Measurements from ENCODE around the gene PTEN. TPM values are rescaled to one million over a fixed set of nuclear protein-coding genes. Genes with fewer than 3 reads are reported as not detected.

The PTEN gene
- total and polyA plus RNA-seq, 7 donors, result 27.0 to 180 (median 80.0) TPM

DNA sequence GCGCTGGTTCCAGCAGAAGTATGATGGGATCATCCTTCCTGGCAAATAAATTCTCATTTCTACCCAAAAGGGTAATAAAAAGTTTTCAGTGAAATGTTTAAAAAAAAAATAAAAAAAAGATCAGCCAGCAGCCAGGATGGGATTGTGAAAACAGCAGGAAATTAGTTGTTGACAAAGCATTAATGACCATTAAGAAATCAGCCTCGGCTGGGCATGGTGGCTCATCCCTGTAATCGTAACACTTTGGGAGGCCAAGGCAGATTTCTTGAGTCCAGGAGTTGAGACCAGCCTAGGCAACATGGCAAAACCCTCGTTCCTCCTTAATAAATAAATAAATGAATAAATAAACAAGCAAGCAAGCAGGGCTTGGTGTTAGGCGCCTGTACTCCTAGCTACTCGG, 82.6 kb downstream of the PTEN start:
- intact Hi-C loops (cut with DNase I), result no loop called here
- TF ChIP-seq, protein P1, sequence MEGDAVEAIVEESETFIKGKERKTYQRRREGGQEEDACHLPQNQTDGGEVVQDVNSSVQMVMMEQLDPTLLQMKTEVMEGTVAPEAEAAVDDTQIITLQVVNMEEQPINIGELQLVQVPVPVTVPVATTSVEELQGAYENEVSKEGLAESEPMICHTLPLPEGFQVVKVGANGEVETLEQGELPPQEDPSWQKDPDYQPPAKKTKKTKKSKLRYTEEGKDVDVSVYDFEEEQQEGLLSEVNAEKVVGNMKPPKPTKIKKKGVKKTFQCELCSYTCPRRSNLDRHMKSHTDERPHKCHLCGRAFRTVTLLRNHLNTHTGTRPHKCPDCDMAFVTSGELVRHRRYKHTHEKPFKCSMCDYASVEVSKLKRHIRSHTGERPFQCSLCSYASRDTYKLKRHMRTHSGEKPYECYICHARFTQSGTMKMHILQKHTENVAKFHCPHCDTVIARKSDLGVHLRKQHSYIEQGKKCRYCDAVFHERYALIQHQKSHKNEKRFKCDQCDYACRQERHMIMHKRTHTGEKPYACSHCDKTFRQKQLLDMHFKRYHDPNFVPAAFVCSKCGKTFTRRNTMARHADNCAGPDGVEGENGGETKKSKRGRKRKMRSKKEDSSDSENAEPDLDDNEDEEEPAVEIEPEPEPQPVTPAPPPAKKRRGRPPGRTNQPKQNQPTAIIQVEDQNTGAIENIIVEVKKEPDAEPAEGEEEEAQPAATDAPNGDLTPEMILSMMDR (IDR thresholded peaks at IDR 0.05), result no peak
- no peak for TF ChIP-seq EP300 (IDR thresholded peaks at IDR 0.05)
- TF ChIP-seq POLR2AphosphoS5 (IDR thresholded peaks at IDR 0.05), result no peak
- TF ChIP-seq POLR2A (IDR thresholded peaks at IDR 0.05), result no peak
- peaks cover 0 to 16% (median 0%) of the 10 kb centered on the region in 4 donors for H3K36me3 ChIP-seq
- no peak for DNase-seq
- H3K9me3 ChIP-seq, result no peaks in the 10 kb centered on the region
- no peak overlapping the region for H3K27ac ChIP-seq
- H3K27me3 ChIP-seq, result no peaks in the 10 kb centered on the region
- H3K4me3 ChIP-seq, result no peak overlapping the region
- no peaks in the 10 kb centered on the region for H3K4me1 ChIP-seq
- 89 to 92% methylated on average over 6 of the region's 6 CpGs for WGBS, 2 donors

DNA sequence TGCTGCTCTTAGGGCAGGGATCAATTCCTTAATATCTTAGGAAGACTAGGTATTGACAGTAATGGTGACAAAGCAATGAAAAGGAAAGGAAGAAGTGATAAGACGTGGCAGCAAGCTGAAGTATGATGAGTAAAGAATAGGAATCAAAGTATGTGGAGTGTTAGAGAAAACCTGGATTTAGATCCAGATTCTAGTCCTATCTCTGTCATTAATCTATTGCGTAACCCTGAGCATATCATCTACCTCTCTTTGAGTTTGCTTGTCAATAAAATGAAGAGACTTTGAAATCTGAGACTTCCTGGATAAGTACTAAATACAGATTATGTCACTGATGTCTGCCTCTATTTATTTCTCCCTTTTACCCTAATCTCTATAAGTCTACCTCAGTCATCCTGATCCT, 89.2 kb downstream of the PTEN start:
- Histone ChIP-seq H3K4me3 (no peak overlapping the region), H3K36me3 (peaks cover 0 to 51% (median 12%) of the 10 kb centered on the region in 4 donors), H3K9me3 (no peaks in the 10 kb centered on the region), H3K27ac (no peak overlapping the region), H3K4me1 (no peaks in the 10 kb centered on the region), H3K27me3 (no peaks in the 10 kb centered on the region)
- WGBS, 2 donors, result 50 to 64% methylated on average over 2 of the region's 2 CpGs
- DNase-seq, result no peak
- no peak for TF ChIP-seq POLR2AphosphoS5 (IDR thresholded peaks at IDR 0.05)
- no peak for TF ChIP-seq EP300 (IDR thresholded peaks at IDR 0.05)
- TF ChIP-seq, protein P1 (IDR thresholded peaks at IDR 0.05), result no peak
- no peak for TF ChIP-seq POLR2A (IDR thresholded peaks at IDR 0.05)
- intact Hi-C loops (cut with DNase I), result no loop called here

DNA sequence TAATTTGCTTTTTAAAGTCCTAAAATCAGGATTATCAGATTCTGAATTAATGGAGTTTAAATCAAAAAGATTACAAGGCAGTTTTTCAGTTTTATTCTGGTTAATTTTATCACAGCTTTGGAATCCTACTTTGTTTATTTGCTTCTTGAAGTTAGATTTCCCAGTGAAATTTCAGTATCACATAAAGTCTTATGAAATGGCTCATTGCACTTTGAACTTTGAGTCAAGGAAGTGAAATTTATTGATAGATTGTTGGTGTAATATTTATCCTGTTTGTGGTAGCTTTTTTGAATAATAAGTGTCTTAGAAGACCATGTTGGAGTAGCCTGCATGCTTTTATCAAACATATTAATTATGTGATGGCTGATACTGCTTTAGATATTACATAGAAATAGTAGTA, 92.6 kb downstream of the PTEN start:
- Histone ChIP-seq H3K36me3 (peaks cover 0 to 80% (median 16%) of the 10 kb centered on the region in 4 donors), H3K4me1 (peaks cover 0 to 2% (median 1%) of the 10 kb centered on the region in 4 donors)

DNA sequence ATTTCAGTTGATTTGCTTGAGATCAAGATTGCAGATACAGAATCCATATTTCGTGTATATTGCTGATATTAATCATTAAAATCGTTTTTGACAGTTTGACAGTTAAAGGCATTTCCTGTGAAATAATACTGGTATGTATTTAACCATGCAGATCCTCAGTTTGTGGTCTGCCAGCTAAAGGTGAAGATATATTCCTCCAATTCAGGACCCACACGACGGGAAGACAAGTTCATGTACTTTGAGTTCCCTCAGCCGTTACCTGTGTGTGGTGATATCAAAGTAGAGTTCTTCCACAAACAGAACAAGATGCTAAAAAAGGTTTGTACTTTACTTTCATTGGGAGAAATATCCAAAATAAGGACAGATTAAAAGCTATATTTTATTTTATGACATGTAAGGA, 94.3 kb downstream of the PTEN start:
- H3K27me3 ChIP-seq, result no peaks in the 10 kb centered on the region
- H3K9me3 ChIP-seq, result no peaks in the 10 kb centered on the region
- peaks cover 0 to 9% (median 7%) of the 10 kb centered on the region in 4 donors for H3K4me1 ChIP-seq
- no peak overlapping the region for H3K4me3 ChIP-seq
- whole genome bisulfite sequencing, 2 donors, result 76 to 86% methylated on average over 5 of the region's 5 CpGs
- intact Hi-C loops (cut with DNase I), result no loop called here
- no peak for DNase-seq
- peaks cover 0 to 81% (median 9%) of the 10 kb centered on the region in 4 donors for H3K36me3 ChIP-seq
- H3K27ac ChIP-seq, result no peak overlapping the region
- TF ChIP-seq EP300 (IDR thresholded peaks at IDR 0.05) (no peak), POLR2A (IDR thresholded peaks at IDR 0.05) (no peak), POLR2AphosphoS5 (IDR thresholded peaks at IDR 0.05) (no peak)
- TF ChIP-seq, protein P1 (IDR thresholded peaks at IDR 0.05), result no peak

More for the DNA sequence above, 92.6 kb downstream of the PTEN start:
- H3K9me3 ChIP-seq, result no peaks in the 10 kb centered on the region
- intact Hi-C loops (cut with DNase I), result no loop called here
- no peaks in the 10 kb centered on the region for H3K27me3 ChIP-seq
- no peak overlapping the region for H3K4me3 ChIP-seq
- TF ChIP-seq EP300 (IDR thresholded peaks at IDR 0.05) (no peak), POLR2AphosphoS5 (IDR thresholded peaks at IDR 0.05) (no peak), POLR2A (IDR thresholded peaks at IDR 0.05) (no peak)
- TF ChIP-seq, protein P1 (IDR thresholded peaks at IDR 0.05), result no peak
- no peak overlapping the region for H3K27ac ChIP-seq
- no peak for DNase-seq

DNA sequence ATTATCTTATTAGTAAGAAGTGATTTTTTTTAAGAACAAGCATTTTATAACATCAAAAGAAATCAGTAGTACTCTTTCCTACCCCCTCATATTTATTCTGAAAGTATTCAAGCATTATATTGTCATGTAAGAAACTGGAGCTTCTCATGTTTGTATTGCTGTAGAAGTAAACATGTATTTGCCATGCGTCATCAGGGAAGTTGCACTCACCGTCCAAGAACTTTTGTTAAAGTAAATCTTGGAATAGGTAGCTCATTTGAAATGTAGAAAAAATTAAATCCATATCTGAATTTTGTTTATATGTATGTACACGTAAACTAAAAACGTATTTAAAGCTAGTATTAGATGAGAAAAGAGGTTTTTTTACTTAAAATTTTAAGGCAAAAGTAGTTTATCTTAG, 96.8 kb downstream of the PTEN start:
- no peaks in the 10 kb centered on the region for H3K27me3 ChIP-seq
- intact Hi-C loops (cut with DNase I), result no loop called here
- DNase-seq, result no peak
- H3K27ac ChIP-seq, result no peak overlapping the region
- WGBS, 2 donors, result 85 to 86% methylated on average over 4 of the region's 4 CpGs
- H3K4me3 ChIP-seq, result no peak overlapping the region
- TF ChIP-seq, protein P1 (IDR thresholded peaks at IDR 0.05), result no peak
- TF ChIP-seq POLR2AphosphoS5 (IDR thresholded peaks at IDR 0.05) (no peak), POLR2A (IDR thresholded peaks at IDR 0.05) (no peak), EP300 (IDR thresholded peaks at IDR 0.05) (no peak)
- peaks cover 0 to 79% (median 3%) of the 10 kb centered on the region in 4 donors for H3K36me3 ChIP-seq
- H3K4me1 ChIP-seq, result peaks cover 0 to 9% (median 7%) of the 10 kb centered on the region in 4 donors
- H3K9me3 ChIP-seq, result no peaks in the 10 kb centered on the region

Measured in sigmoid colon (tissue), 7 donors.